ENCODE measurements around the gene LAMTOR4.

LAMTOR4 gene

GRCh38 chr7:100163006-100163531 lies 14.4 kb downstream of the LAMTOR4 start:
- DNase-seq (ENCODE audit: extremely low spot score): no peak
- CTCF ChIA-PET: no interaction called here
- POLR2A ChIA-PET: no interaction called here
- no peak for TF ChIP-seq CTCF (IDR thresholded peaks at IDR 0.05; ENCODE audit: control extremely low read depth, extremely low read depth, low read depth, missing control alignments)

- DNase-seq (ENCODE audit: extremely low spot score): no peak
- ChIA-PET POLR2A (no interaction called here), CTCF (no interaction called here)
- no peak for TF ChIP-seq CTCF (IDR thresholded peaks at IDR 0.05; ENCODE audit: control extremely low read depth, extremely low read depth, low read depth, missing control alignments)
Measured at GRCh38 chr7:100163871-100164270, 15.2 kb downstream of the LAMTOR4 start.

- ChIA-PET POLR2A (no interaction called here), CTCF (interaction anchor here (1.1 to 3.3 kb wide), 6 partner anchors 9 to 51 kb away, joined by 3 to 23 read pairs (median 6); partner anchors contain the start of genes GPC2 and STAG3)
- no peak for TF ChIP-seq CTCF (IDR thresholded peaks at IDR 0.05; ENCODE audit: control extremely low read depth, extremely low read depth, low read depth, missing control alignments)
- DNase-seq (ENCODE audit: extremely low spot score): no peak
Measured at GRCh38 chr7:100166317-100166940, 17.7 kb downstream of the LAMTOR4 start.

- DNase-seq (ENCODE audit: extremely low spot score): no peak
- ChIA-PET CTCF (interaction anchor here (1.0 to 3.3 kb wide), 7 partner anchors 10 to 51 kb away, joined by 3 to 23 read pairs (median 4); partner anchors contain the start of genes GPC2 and STAG3), POLR2A (no interaction called here)
- no peak for TF ChIP-seq CTCF (IDR thresholded peaks at IDR 0.05; ENCODE audit: control extremely low read depth, extremely low read depth, low read depth, missing control alignments)
Measured at GRCh38 chr7:100166970-100167911, 18.5 kb downstream of the LAMTOR4 start.

GRCh38 chr7:100167912-100168323 lies 19.2 kb downstream of the LAMTOR4 start:
- no peak for TF ChIP-seq CTCF (IDR thresholded peaks at IDR 0.05; ENCODE audit: control extremely low read depth, extremely low read depth, low read depth, missing control alignments)
- POLR2A ChIA-PET: no interaction called here
- no peak for DNase-seq (ENCODE audit: extremely low spot score)
- CTCF ChIA-PET: interaction anchor here (0.8 to 3.3 kb wide), 6 partner anchors 11 to 50 kb away, joined by 3 to 23 read pairs (median 4); no protein-coding TSS in a partner anchor

GRCh38 chr7:100169147-100169850 lies 20.6 kb downstream of the LAMTOR4 start:
- POLR2A ChIA-PET: no interaction called here
- no peak for TF ChIP-seq CTCF (IDR thresholded peaks at IDR 0.05; ENCODE audit: control extremely low read depth, extremely low read depth, low read depth, missing control alignments)
- CTCF ChIA-PET: interaction anchor here (3.3 kb wide), 1 partner anchor 38 kb away, joined by 23 read pairs; no protein-coding TSS in a partner anchor
- DNase-seq (ENCODE audit: extremely low spot score): no peak

Measured in GM10248 (cell line).